ENCODE data around the gene CR1L. TPM values are rescaled to one million over a fixed set of nuclear protein-coding genes. Genes with fewer than 3 reads are reported as not detected.
"Not testable (repeated sequence)": the region's sequence is repeated elsewhere in the genome, so short reads cannot be mapped to it uniquely, and the experiment has no call there.

Gene CR1L
- total and polyA plus RNA-seq, 2 experiments from 2014 or later = 5.8 to 21.4 TPM

DNA sequence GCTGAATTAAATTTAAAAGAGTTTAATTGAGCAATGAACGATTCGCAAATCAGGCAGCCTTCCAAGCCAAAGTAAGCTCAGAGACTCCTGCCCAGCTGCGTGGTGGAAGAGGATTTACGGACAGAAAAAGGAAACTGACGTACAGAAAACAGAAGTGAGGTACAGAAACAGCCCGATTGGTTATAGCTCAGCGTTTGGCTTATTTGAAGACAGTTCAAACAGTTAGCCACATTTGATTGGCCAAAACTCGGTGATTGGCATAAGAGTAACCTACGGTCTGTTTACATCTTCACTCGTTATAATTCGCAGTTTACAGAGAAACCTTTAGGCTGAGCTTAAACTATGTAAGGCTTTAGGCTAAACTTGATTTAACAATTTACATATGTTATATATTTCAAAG, 46.9 kb downstream of the CR1L start (continued):
- TF ChIP-seq, protein P1, sequence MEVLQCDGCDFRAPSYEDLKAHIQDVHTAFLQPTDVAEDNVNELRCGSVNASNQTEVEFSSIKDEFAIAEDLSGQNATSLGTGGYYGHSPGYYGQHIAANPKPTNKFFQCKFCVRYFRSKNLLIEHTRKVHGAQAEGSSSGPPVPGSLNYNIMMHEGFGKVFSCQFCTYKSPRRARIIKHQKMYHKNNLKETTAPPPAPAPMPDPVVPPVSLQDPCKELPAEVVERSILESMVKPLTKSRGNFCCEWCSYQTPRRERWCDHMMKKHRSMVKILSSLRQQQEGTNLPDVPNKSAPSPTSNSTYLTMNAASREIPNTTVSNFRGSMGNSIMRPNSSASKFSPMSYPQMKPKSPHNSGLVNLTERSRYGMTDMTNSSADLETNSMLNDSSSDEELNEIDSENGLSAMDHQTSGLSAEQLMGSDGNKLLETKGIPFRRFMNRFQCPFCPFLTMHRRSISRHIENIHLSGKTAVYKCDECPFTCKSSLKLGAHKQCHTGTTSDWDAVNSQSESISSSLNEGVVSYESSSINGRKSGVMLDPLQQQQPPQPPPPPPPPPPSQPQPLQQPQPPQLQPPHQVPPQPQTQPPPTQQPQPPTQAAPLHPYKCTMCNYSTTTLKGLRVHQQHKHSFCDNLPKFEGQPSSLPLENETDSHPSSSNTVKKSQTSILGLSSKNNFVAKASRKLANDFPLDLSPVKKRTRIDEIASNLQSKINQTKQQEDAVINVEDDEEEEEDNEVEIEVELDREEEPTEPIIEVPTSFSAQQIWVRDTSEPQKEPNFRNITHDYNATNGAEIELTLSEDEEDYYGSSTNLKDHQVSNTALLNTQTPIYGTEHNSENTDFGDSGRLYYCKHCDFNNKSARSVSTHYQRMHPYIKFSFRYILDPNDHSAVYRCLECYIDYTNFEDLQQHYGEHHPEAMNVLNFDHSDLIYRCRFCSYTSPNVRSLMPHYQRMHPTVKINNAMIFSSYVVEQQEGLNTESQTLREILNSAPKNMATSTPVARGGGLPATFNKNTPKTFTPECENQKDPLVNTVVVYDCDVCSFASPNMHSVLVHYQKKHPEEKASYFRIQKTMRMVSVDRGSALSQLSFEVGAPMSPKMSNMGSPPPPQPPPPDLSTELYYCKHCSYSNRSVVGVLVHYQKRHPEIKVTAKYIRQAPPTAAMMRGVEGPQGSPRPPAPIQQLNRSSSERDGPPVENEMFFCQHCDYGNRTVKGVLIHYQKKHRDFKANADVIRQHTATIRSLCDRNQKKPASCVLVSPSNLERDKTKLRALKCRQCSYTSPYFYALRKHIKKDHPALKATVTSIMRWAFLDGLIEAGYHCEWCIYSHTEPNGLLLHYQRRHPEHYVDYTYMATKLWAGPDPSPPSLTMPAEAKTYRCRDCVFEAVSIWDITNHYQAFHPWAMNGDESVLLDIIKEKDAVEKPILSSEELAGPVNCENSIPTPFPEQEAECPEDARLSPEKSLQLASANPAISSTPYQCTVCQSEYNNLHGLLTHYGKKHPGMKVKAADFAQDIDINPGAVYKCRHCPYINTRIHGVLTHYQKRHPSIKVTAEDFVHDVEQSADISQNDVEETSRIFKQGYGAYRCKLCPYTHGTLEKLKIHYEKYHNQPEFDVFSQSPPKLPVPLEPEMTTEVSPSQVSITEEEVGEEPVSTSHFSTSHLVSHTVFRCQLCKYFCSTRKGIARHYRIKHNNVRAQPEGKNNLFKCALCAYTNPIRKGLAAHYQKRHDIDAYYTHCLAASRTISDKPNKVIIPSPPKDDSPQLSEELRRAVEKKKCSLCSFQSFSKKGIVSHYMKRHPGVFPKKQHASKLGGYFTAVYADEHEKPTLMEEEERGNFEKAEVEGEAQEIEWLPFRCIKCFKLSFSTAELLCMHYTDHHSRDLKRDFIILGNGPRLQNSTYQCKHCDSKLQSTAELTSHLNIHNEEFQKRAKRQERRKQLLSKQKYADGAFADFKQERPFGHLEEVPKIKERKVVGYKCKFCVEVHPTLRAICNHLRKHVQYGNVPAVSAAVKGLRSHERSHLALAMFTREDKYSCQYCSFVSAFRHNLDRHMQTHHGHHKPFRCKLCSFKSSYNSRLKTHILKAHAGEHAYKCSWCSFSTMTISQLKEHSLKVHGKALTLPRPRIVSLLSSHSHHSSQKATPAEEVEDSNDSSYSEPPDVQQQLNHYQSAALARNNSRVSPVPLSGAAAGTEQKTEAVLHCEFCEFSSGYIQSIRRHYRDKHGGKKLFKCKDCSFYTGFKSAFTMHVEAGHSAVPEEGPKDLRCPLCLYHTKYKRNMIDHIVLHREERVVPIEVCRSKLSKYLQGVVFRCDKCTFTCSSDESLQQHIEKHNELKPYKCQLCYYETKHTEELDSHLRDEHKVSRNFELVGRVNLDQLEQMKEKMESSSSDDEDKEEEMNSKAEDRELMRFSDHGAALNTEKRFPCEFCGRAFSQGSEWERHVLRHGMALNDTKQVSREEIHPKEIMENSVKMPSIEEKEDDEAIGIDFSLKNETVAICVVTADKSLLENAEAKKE (CRISPR knock-in tag; IDR thresholded peaks at IDR 0.05) = no peak

DNA sequence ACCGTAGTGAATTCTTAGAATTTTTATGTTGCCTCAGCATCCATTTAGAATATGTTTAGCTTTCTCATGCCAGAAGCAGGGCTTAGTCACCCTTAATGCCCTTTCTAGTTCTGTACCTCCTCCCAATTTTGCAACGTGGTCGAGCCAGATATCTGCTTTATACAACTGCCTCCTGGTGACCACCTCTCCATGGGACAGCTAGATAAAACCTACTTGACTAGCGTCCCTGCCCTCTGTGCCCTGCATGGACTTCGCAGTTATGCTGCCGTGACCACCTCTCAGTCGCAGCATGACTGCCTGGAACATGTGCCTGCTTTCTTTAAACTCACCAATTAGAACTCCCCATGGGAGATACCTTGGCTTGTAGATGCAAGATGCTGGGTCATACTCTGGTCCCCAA, 47.4 kb downstream of the CR1L start:
- H3K9me2 ChIP-seq (ENCODE audit: insufficient read depth); ATAC-seq; H3F3A ChIP-seq (replicated peaks; ENCODE audit: low read depth); H3K79me2 ChIP-seq (replicated peaks; ENCODE audit: insufficient read depth); H3K27ac ChIP-seq (ENCODE audit: low read depth); H3K27me3 Mint-ChIP-seq (ENCODE audit: insufficient read depth, low read depth, poor library complexity); H3K36me3 Mint-ChIP-seq (ENCODE audit: low read depth); H3K4me2 ChIP-seq; H4K20me1 ChIP-seq (replicated peaks; ENCODE audit: insufficient read depth); H3K4me3 ChIP-seq; H3K9me3 Mint-ChIP-seq; H3K36me3 ChIP-seq (ENCODE audit: insufficient read depth); H3K27me3 ChIP-seq (ENCODE audit: insufficient read depth); H2AFZ ChIP-seq; H3K4me1 Mint-ChIP-seq; H3K27ac Mint-ChIP-seq; H3K4me3 Mint-ChIP-seq; DNase-seq (ENCODE audit: low spot score): not testable (repeated sequence)
- peaks cover 10% of the 10 kb centered on the region; the same call in 1 of the 2 replicates for H3K4me1 ChIP-seq (ENCODE audit: insufficient read depth)

DNA sequence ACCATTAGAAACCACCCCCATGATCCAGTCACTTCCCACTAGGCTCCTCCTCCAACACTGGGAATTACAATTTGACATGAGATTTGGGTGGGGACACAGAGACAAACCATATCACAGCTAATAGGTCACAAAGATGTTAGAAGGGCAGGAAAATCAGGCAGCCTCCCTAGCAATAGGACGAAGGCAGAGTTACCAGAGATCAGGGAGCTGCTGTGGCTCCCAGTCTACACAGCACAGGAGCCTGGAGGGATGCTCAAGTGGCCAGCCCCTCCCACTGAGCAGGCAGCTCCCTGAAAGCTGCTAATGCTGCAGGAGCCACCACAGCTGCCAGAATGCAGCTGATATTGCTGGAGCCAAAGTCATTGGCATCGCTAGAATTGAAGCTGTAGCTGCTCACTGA, 51.0 kb downstream of the CR1L start:
- no peaks in the 10 kb centered on the region for H4K20me1 ChIP-seq (replicated peaks; ENCODE audit: insufficient read depth)
- DNase-seq (ENCODE audit: low spot score) = peak; percentile 39
- H3K4me3 ChIP-seq = no peak overlapping the region
- H3K27ac ChIP-seq (ENCODE audit: low read depth) = no peak overlapping the region
- H3K4me3 Mint-ChIP-seq = no peak overlapping the region
- peak; percentile 84 for ATAC-seq
- no peak overlapping the region for H3K27ac Mint-ChIP-seq
- no peak overlapping the region for H3K4me2 ChIP-seq
- no peak overlapping the region for H2AFZ ChIP-seq
- H3K9me3 Mint-ChIP-seq = no peaks in the 10 kb centered on the region
- peaks cover 9% of the 10 kb centered on the region; the same call in 2 of the 3 replicates for H3K4me1 Mint-ChIP-seq
- no peaks in the 10 kb centered on the region for H3K36me3 ChIP-seq (ENCODE audit: insufficient read depth)
- no peaks in the 10 kb centered on the region for H3F3A ChIP-seq (replicated peaks; ENCODE audit: low read depth)
- no peaks in the 10 kb centered on the region for H3K79me2 ChIP-seq (replicated peaks; ENCODE audit: insufficient read depth)
- no peaks in the 10 kb centered on the region for H3K27me3 ChIP-seq (ENCODE audit: insufficient read depth)
- no peaks in the 10 kb centered on the region for H3K36me3 Mint-ChIP-seq (ENCODE audit: low read depth)
- H3K9me2 ChIP-seq (ENCODE audit: insufficient read depth) = no peaks in the 10 kb centered on the region
- H3K27me3 Mint-ChIP-seq (ENCODE audit: insufficient read depth, low read depth, poor library complexity) = no peaks in the 10 kb centered on the region
- H3K4me1 ChIP-seq (ENCODE audit: insufficient read depth) = peaks cover 10% of the 10 kb centered on the region; the same call in 1 of the 2 replicates
- TF ChIP-seq, protein P1 (CRISPR knock-in tag; IDR thresholded peaks at IDR 0.05) = no peak
- TF ChIP-seq EZH2phosphoT487 (IDR thresholded peaks at IDR 0.05; ENCODE audit: unreplicated experiment) = no peak
